ENCODE measurements around the gene MMP27.
"Not testable (repeated sequence)": the region's sequence is repeated elsewhere in the genome, so short reads cannot be mapped to it uniquely, and the experiment has no call there.

MMP27 gene, protein sequence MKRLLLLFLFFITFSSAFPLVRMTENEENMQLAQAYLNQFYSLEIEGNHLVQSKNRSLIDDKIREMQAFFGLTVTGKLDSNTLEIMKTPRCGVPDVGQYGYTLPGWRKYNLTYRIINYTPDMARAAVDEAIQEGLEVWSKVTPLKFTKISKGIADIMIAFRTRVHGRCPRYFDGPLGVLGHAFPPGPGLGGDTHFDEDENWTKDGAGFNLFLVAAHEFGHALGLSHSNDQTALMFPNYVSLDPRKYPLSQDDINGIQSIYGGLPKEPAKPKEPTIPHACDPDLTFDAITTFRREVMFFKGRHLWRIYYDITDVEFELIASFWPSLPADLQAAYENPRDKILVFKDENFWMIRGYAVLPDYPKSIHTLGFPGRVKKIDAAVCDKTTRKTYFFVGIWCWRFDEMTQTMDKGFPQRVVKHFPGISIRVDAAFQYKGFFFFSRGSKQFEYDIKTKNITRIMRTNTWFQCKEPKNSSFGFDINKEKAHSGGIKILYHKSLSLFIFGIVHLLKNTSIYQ

GRCh38 chr11:102705626-102706025 lies at the start of gene MMP27:
Gene MMP27 (minus strand): TSS chr11:102705769. CDS start chr11:102705714, 55 bp downstream.
- H3K36me3 ChIP-seq: no peaks in the 10 kb centered on the region
- H3K27ac ChIP-seq: no peak within 1 kb of the TSS
- no peak within 1 kb of the TSS for H3K4me3 ChIP-seq
- intact Hi-C loops (cut with DNase I; ENCODE audit: low total_unique reads): no loop called here
- H3K9me3 ChIP-seq: no peaks in the 10 kb centered on the region
- H3K27me3 ChIP-seq: peaks cover 0 to 4% of the 10 kb centered on the region in 2 donors
- TF ChIP-seq, protein P1, sequence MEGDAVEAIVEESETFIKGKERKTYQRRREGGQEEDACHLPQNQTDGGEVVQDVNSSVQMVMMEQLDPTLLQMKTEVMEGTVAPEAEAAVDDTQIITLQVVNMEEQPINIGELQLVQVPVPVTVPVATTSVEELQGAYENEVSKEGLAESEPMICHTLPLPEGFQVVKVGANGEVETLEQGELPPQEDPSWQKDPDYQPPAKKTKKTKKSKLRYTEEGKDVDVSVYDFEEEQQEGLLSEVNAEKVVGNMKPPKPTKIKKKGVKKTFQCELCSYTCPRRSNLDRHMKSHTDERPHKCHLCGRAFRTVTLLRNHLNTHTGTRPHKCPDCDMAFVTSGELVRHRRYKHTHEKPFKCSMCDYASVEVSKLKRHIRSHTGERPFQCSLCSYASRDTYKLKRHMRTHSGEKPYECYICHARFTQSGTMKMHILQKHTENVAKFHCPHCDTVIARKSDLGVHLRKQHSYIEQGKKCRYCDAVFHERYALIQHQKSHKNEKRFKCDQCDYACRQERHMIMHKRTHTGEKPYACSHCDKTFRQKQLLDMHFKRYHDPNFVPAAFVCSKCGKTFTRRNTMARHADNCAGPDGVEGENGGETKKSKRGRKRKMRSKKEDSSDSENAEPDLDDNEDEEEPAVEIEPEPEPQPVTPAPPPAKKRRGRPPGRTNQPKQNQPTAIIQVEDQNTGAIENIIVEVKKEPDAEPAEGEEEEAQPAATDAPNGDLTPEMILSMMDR (IDR thresholded peaks at IDR 0.05): no peak
- no peaks in the 10 kb centered on the region for H3K4me1 ChIP-seq
- no peak for DNase-seq

- TF ChIP-seq, protein P1 (IDR thresholded peaks at IDR 0.05): no peak
- Histone ChIP-seq H3K9me3 (peaks cover 0 to 7% (median 0%) of the 10 kb centered on the region in 3 donors), H3K27me3 (no peaks in the 10 kb centered on the region), H3K4me1 (no peaks in the 10 kb centered on the region), H3K4me3 (no peak overlapping the region), H3K27ac (no peak overlapping the region), H3K36me3 (no peaks in the 10 kb centered on the region)
- no peak for DNase-seq
- intact Hi-C loops (cut with DNase I; ENCODE audit: low total_unique reads): no loop called here
Measured at GRCh38 chr11:102753267-102753666, 47.7 kb upstream of the MMP27 start.

DNA sequence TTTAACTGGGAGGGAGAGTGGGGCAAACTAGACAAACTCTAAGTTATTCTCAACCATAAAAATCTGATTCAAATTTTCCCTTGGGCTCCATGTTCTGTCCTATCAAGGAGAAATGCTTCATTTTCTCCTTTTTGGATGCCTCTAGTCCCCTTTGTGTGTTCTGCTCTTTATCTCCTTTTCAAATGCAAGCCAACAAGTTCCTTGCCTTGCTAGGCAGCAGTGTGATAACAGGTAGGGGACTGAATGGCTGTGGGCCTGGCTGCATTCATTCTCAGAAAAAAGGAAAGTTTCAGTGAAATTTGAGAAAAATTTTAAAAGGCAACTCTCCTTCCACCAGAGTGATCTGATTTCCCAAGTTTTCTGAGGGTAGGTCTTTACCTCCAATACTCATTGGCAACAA lies 46.1 kb upstream of the MMP27 start:
- TF ChIP-seq, protein P1 (IDR thresholded peaks at IDR 0.05): no peak
- Histone ChIP-seq H3K4me1 (no peaks in the 10 kb centered on the region), H3K36me3 (no peaks in the 10 kb centered on the region), H3K4me3 (no peak overlapping the region), H3K9me3 (peaks cover 0 to 7% (median 0%) of the 10 kb centered on the region in 3 donors), H3K27me3 (no peaks in the 10 kb centered on the region), H3K27ac (no peak overlapping the region)
- intact Hi-C loops (cut with DNase I; ENCODE audit: low total_unique reads): no loop called here
- no peak for DNase-seq

DNA sequence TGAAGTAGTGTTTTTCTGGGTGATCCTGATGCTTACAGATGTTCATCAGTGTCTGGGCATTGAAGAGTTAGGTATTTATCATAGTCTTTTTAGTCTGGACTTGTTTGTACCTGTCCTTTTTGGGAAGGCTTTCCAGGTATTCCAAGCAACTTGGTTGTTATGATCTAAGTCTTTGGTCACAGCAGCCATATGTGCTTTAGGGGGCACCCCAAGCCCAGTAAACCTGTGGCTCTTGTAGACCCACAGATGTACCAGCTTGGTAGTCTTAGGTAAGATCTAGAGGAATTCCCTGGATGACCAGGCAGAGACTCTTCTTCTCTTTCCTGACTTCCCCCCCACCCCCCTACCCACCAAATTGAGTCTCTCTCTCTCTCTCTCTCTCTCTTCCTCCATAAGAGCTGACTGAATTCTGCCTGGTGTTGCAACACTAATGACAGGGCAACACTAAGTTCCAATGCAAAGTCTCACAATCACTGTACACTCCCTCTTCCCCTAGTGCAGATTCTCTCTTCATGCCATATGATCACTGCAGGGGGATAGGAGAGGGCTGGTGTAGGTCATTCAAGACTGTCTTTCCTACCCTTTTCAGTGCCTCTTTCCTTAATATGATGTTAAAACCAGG lies 43.6 kb upstream of the MMP27 start:
- Histone ChIP-seq H3K27ac (no peak overlapping the region), H3K9me3 (peaks cover 0 to 7% (median 0%) of the 10 kb centered on the region in 3 donors), H3K4me3 (no peak overlapping the region), H3K27me3 (no peaks in the 10 kb centered on the region), H3K4me1 (no peaks in the 10 kb centered on the region), H3K36me3 (no peaks in the 10 kb centered on the region)
- intact Hi-C loops (cut with DNase I; ENCODE audit: low total_unique reads): no loop called here
- TF ChIP-seq, protein P1 (IDR thresholded peaks at IDR 0.05): no peak
- no peak for DNase-seq

DNA sequence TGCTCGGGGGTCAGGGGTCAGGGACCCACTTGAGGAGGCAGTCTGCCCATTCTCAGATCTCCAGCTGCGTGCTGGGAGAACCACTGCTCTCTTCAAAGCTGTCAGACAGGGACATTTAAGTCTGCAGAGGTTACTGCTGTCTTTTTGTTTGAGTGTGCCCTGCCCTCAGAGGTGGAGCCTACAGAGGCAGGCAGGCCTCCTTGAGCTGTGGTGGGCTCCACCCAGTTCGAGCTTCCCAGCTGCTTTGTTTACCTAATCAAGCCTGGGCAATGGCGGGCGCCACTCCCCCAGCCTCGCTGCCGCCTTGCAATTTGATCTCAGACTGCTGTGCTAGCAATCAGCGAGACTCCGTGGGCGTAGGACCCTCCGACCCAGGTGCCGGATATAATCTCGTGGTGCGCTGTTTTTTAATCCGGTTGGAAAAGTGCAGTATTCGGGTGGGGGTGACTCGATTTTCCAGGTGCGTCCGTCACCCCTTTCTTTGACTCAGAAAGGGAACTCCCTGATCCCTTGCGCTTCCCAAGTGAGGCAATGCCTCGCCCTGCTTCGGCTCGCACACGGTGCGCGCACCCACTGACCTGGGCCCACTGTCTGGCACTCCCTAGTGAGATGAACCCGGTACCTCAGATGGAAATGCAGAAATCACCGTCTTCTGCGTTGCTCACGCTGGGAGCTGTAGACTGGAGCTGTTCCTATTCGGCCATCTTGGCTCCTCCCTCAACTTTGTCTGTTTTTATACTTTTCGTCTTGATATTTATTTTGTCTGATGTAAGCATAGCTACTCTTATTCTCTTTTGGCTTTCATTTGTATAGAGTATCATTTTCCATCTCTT lies 41.4 kb upstream of the MMP27 start:
- H3K36me3 ChIP-seq; intact Hi-C loops (cut with DNase I; ENCODE audit: low total_unique reads); H3K27ac ChIP-seq; H3K4me1 ChIP-seq; H3K4me3 ChIP-seq; H3K9me3 ChIP-seq; DNase-seq; H3K27me3 ChIP-seq: not testable (repeated sequence)

Data from tibial artery (tissue), 4 donors.